GM10266 (cell line): ENCODE data around the gene ITGA2B.
"Not testable (repeated sequence)": the region's sequence is repeated elsewhere in the genome, so short reads cannot be mapped to it uniquely, and the experiment has no call there.

Experiments
- DNase-seq: peaks from one replicate; pipeline ENCODE4 v3.0.0; 2012; ENCODE audit errors: extremely low spot score
- TF ChIP-seq, protein P1 (sequence below): IDR thresholded peaks from 2 replicates; pipeline ENCODE4 v1.5.1; 2012; ENCODE audit warnings: mild to moderate bottlenecking, low read depth; ENCODE audit not compliant: control insufficient read depth, insufficient read depth; ENCODE audit errors: missing control alignments

Gene ITGA2B

DNA sequence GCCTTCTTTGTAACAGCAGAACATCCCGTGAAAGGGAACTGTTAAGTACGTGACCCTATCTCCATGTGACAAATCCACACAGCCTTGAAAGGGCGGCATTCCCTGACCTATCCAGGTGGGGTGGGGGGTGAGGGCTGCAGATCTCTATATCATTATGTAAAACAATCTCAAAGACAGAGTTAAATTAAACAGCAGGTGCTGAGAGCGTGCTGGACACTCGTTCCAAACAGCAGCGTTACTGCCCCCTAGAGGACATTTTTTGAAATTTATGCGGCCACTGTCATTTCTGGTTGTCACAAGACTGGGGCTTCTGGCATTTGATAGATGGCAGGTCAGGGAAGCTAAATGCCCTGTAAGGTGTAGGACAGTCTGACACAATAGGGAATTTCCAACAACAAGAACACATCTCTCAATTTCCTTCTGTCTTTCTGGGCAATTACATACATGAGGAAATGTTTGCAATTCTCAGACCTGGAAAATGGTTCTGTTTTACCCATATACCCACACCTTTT lies 58.1 kb downstream of the ITGA2B start:
- TF ChIP-seq, protein P1, sequence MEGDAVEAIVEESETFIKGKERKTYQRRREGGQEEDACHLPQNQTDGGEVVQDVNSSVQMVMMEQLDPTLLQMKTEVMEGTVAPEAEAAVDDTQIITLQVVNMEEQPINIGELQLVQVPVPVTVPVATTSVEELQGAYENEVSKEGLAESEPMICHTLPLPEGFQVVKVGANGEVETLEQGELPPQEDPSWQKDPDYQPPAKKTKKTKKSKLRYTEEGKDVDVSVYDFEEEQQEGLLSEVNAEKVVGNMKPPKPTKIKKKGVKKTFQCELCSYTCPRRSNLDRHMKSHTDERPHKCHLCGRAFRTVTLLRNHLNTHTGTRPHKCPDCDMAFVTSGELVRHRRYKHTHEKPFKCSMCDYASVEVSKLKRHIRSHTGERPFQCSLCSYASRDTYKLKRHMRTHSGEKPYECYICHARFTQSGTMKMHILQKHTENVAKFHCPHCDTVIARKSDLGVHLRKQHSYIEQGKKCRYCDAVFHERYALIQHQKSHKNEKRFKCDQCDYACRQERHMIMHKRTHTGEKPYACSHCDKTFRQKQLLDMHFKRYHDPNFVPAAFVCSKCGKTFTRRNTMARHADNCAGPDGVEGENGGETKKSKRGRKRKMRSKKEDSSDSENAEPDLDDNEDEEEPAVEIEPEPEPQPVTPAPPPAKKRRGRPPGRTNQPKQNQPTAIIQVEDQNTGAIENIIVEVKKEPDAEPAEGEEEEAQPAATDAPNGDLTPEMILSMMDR, result peak; percentile 72
- peak; percentile 75 for DNase-seq

DNA sequence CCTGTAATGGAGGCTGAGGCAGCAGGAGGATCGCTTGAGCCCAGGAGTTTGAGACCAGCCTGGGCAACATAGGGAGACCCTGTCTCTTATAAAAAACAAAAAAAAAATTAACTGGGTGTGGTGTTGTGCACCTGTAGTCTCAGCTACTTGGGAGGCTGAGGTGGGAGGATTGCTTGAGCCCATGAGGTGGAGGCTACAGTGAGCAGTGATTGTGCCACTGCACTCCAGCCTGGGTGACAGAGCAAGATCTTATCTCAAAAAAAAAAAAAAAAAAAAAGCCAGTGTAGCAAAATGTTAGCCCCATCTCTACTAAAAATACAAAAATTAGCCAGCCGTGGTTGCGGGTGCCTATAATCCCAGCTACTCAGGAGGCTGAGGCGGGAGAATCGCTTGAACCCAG lies 59.2 kb downstream of the ITGA2B start:
- DNase-seq, result not testable (repeated sequence)

DNA sequence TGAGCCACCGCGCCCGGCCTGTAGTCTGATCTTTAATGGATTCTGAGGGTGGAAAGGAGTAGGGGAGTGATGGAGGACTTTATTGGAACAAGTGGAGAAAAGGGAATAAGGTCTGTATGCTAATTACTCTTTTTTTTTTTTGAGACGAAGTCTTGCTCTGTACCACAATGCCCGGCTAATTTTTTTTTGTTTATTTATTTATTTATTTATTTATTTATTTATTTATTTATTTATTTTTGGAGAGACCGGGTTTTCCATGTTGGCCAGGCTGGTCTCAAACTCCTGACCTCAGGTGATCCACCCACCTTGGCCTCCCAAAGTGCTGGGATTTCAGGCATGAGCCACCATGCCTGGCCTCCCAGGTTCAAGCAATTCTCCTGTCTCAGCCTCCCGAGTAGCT lies 59.9 kb downstream of the ITGA2B start:
- not testable (repeated sequence) for DNase-seq

DNA sequence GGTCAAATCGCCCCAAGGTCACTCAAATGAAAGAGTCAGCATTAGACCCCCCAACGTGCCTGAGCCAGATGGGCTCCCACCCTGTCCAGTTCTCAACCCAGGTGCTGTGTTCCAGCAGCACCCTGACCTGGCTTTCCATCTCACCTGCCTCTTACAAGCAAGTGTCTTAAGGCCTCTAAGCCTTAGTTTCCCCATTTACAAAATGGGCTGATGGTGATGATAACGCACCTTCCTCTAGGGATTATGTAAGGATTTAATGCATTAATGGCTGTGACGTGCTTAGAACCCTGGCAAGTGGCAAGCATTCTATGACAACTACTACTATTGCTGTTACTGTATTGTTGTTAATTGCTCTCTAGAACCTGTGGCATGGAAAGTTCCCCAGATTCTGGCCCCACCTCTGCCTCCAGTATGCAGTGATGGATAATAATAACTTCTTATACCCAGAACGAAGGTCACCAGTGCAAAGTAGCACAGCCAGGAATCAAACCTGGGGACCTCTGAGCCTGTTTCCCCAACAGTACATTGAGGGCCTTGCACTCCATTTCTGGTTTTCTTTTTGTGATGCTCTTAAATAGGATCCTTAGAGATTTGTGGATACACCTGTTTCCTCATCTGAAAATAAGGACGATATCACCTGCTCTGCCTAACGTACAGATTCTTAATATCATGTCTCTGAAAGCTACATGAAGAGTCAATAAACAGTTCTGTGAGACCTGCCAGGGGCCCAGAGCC lies 61.6 kb downstream of the ITGA2B start:
- TF ChIP-seq, protein P1, result no peak
- no peak for DNase-seq

DNA sequence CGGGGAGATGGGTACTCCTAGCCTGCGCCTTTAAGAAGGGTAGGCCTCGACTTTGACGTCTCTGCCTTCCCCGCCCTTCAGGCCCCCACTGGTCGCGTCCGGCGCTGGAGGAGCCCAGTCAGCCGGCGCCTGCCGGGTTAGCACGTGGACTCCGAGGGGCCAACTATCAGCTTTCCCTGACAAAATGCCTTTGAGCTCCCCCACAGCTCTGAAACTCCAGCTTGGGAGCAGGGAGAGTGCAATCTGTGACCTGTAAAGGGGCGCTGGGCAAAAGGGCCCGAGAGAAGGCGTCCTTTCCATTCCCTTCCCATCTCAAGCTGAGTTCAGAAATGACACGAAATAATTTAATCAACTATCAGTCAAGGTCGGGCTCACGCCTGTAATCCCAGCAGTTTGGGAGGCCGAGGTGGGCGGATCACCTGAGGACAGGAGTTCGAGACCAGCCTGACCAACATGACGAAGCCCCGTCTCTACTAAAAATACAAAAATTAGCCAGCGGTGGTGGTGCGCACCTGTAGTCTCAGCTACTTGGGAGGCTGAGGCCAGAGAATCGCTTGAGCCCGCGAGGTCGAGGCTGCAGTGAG lies 62.5 kb downstream of the ITGA2B start:
- DNase-seq, result peak; percentile 92
- TF ChIP-seq, protein P1, result no peak

DNA sequence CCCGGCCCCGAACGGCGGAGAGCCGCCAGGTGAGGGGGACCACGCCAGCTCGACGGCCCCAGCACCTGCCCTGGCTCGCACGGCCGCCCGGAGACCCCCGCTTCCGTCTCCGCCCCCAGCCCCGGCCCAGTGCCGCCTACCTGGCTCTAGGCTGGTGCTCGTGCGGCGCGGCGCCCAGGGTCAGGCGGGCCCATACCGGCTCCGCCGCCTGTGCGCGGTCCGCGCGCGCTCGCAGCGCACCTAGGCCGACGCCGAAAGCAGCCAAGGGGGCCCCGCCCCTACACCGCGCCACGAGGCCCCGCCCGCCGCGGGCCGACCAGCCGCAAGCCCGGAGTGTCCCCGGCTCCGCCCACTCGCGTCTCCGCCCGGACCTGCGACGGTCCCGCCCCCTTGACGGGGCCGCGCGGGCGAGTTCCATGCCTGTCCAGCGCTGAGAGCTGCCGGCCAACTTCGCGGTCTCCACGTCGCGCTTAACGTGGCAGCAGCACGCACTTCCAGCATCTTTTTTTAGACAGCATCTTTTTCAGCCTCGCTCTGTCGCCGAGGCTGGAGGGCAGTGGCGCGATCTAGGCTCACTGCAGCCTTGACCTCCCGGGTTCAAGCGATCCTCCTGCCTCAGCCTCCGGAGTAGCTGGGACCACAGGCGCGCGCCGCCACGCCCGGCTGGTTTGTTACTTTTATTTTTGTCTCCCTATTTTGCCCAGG lies 64.7 kb downstream of the ITGA2B start, which contains the start of gene SLC25A39:
Gene SLC25A39, minus strand, starts transcription at position 253 of the 705 bp plus-strand sequence. CDS start 1,261 bp downstream, outside the sequence.
- peak; percentile 97 for DNase-seq
- TF ChIP-seq, protein P1, result no peak

DNA sequence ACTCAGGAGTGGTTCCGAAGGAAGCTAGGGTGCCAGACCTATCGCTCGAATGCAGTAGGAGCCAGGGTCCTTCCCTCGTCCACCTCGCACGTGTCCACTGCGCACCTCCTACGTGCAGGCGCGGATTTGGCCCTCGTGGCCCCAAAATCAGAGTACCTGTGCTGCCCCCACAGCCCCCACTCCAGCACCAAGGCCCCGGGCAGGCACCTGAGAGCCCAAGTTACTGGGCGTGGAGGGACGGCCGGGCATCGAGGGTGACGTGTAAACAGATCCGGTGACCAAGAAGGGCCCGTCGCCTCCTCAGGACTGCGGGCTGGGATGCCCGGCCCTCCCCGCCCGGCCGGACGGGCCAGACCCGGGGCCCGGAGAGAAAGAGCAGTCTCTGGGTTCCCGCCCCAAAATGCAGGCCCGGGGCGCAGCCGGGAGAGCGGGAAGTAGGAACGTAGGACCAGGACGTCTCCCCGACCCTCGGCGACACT lies 65.3 kb downstream of the ITGA2B start:
- TF ChIP-seq, protein P1, result no peak
- peak; percentile 41 for DNase-seq
